Measurements from ENCODE around the gene NUMA1.

Gene NUMA1

DNA sequence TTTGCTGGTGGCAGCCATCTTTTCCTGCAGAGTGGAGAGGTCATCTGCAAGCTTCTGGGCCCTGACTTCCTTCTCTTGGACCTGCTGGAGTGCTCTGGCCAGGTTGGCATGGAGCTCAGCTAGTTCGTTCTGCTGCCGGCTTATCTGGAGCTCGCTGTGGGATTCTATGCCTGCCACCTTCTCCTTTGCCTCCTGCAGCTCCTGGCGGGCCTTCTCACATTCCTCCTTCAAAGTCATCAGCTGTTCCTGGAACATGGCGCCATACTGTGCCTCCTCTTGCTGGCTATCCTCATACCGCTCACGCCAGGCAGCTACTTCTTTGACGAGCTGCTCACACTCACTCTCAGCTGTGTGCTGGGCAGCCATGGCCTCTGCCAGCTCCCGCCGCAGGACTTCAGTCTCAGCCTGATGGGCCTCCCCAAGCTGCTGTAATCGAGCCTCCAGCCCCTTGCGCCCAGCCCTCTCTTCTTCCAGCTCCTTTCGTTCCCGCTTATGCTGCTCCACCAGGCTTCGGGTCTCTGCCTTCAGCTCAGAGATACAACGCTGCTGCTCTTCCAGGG lies 65.5 kb downstream of the NUMA1 start:
- TF ChIP-seq, protein P1, sequence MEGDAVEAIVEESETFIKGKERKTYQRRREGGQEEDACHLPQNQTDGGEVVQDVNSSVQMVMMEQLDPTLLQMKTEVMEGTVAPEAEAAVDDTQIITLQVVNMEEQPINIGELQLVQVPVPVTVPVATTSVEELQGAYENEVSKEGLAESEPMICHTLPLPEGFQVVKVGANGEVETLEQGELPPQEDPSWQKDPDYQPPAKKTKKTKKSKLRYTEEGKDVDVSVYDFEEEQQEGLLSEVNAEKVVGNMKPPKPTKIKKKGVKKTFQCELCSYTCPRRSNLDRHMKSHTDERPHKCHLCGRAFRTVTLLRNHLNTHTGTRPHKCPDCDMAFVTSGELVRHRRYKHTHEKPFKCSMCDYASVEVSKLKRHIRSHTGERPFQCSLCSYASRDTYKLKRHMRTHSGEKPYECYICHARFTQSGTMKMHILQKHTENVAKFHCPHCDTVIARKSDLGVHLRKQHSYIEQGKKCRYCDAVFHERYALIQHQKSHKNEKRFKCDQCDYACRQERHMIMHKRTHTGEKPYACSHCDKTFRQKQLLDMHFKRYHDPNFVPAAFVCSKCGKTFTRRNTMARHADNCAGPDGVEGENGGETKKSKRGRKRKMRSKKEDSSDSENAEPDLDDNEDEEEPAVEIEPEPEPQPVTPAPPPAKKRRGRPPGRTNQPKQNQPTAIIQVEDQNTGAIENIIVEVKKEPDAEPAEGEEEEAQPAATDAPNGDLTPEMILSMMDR (IDR thresholded peaks at IDR 0.05; ENCODE audit: extremely low read depth, missing control alignments): no peak
- no peak for DNase-seq (ENCODE audit: low spot score)

DNA sequence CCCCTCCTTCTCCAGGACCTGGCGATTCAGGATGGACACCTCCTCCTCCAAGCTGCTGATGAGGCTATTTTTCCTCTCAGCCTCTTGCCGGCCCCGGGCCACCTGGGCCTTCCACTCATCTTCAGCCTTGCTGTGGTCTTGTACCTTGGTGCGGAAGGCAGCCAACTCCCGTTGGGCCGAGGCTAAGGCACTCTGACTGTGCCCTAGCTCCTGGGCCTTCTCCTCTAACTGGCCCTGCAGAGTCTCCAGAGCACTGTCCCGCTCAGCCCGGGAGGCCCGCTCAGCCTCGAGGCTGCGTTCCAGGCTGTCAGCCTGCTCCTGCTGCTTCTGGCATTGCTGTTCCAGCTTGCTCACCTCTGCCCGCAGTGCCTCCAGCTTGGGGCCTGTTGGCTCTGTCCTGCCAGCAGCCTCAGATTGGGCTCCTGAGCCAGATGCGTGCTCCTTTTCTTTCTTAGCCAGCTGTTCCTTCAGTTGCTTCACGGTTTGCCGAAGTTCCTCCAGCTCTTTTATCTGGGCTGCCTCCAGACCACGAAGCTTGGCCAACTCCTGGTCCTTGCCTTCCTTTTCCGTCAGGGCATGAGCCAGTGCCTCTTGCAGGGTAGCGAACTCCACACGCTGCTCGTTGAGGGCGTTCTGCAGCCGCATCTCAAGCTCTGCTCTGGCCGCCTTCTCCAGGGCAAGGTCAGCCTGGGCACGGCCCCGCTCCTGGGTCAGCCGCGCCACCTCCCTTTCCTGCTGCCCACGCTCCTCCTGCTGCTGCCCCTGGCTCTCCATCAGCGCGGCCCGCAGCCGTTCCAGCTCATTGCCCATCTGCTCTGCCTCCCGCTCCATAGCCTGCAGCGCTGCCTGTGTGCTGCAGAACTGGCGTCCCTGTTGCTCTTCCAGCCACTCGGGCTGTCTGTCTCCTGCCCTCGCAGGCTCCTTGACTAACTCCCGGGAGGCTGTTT lies 66.3 kb downstream of the NUMA1 start:
- DNase-seq (ENCODE audit: low spot score): no peak
- TF ChIP-seq, protein P1 (IDR thresholded peaks at IDR 0.05; ENCODE audit: extremely low read depth, missing control alignments): no peak

DNA sequence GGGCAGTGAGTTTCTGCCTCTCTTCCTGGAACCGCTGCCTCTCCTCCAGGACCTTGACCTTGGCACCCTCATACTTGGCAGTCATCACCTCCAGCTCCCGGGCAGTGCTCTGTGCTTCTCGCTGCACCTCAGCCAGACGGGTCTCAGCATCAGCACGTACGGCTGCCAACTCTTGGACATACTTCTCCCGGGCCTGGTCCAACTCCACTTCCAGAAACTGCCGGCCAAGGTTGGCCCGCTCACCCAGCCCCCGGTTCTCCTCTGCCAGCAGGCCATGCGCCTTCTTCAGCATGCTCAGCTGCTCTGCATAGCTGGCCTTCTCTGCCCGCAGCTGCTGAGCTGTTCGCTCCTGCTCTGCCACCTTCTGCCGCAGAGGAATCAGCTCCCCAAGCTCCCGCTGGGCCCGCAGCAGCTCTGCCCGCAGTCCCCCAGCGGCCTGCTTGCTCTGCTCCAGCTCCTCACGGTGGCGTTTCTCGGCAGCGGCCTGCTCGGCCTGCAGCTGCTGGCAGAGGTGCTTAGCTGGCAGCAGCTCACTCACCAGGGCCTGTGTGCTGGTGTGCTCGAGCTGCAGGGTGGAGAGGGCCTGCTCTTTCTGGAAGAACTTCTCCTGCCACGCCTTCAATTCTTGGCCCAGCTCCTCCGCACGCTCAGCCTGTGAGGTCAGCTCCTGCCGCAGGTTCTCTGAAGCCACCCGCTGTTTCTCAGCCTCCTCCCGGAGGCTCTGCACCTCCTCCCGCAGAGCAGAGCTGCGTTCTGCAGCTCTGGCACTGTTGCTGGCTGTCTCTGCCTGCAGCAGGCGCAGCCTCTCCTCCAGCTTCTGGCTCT lies 67.2 kb downstream of the NUMA1 start:
- TF ChIP-seq, protein P1 (IDR thresholded peaks at IDR 0.05; ENCODE audit: extremely low read depth, missing control alignments): no peak
- DNase-seq (ENCODE audit: low spot score): no peak

DNA sequence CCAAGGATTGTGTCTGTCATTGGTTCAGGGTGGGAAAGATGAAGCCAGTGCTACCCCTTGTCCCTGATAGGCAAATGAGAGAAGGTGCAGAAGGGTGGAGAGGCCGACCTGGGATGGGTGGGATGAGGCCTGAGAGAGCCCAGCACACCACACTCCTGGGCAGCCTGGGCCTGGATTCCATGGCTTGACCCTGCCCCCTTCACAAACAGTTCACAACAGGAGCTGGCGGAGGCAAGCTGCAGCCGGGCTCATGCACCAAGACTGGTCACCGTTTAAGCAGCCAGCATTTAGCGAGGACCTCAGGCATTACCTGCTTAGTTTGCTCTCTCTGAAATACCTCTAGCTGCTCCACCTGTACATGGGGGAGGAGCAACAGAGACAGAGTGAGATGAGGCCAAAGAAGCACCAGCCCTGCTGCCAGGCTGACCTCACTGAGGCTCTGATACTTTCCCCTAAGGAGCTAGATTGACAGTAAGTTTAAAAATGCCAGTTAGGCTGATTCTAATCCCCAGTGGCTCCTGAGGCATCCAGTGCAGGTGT lies 68.2 kb downstream of the NUMA1 start:
- TF ChIP-seq, protein P1 (IDR thresholded peaks at IDR 0.05; ENCODE audit: extremely low read depth, missing control alignments): no peak
- no peak for DNase-seq (ENCODE audit: low spot score)

DNA sequence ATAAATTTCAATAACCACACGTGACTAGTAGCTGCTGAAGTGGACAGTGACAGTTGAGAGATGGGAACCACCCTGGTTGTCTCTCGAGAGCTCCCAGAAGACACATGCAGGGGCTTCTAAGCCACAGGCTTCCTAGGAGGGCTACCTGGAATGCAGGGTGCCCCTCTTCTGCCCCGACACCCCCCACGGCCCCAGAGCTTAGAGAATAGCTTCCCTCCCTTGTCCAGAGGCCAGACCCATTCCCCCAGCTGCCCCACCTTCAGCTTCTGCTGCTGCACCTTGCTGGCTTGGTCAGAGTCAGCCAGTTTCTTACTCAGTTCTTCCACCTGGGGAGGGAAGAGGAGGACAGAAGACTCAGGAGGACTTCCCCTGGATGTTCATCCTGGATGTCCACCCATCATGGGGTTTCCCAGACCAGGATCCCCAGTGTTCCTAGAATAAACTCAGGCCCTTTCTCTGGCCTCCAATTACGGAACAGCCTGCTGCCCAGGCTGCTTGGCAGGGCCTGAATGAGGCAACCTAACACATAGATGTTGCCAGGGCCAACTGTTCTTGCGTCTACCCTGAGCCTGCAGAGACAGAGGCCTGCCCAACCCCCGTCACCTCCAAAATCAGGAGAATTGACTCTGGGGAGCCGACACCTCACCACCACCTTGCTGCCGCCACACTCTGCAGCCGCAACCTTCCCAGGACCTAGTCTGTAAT lies 69.7 kb downstream of the NUMA1 start:
- TF ChIP-seq, protein P1 (IDR thresholded peaks at IDR 0.05; ENCODE audit: extremely low read depth, missing control alignments): no peak
- DNase-seq (ENCODE audit: low spot score): no peak

DNA sequence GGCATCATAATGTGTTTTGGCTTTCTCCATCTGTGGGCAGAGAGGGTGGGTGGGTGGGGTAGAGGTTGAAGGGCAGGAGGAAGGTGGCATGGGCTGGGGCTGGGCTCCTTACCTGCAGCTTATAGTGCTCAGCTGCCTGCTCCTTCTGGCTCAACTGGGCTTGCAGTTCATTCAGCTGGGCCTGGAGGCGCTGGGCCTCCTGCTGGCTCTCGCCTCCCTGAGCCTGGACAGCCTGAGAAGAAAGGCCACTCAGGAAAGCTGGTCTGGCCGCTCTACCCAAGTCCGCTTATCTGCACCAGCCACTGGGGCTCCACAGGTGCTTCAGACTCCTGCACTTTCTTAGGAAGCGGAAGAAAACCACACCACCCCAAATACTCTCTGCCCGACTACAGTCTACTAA lies 71.2 kb downstream of the NUMA1 start:
- TF ChIP-seq, protein P1 (IDR thresholded peaks at IDR 0.05; ENCODE audit: extremely low read depth, missing control alignments): no peak

More for the DNA sequence above, 71.2 kb downstream of the NUMA1 start:
- no peak for DNase-seq (ENCODE audit: low spot score)
